Fibroblast of mammary gland (primary cell): ENCODE measurements around the gene TPM4.

ENCODE experiments used
- DNase-seq: peaks from one replicate; pipeline ENCODE4 v3.0.0-alpha.2; 2010; ENCODE audit warnings: low read depth
- H3K4me3 ChIP-seq: 2 replicates; pipeline ENCODE4 v1.5.1; 2011; ENCODE audit warnings: low read depth, mild to moderate bottlenecking, low read length, moderate library complexity; ENCODE audit not compliant: control insufficient read depth
- CTCF ChIP-seq: conservative IDR thresholded peaks from 2 replicates; pipeline ENCODE4 v1.5.1; 2011; ENCODE audit warnings: low read depth, low read length, inconsistent platforms; ENCODE audit not compliant: control insufficient read depth, insufficient read depth

The TPM4 gene

GRCh38 chr19:16075430-16076153 is 703 bp upstream of the TPM4 start:
- DNase-seq: peak; percentile 55
- H3K4me3 ChIP-seq: peak overlapping the region; percentile 60
- TF ChIP-seq CTCF: no peak

- H3K4me3 ChIP-seq: peak overlapping the region; percentile 97
These were observed 790 bp downstream of the TPM4 start for GRCh38 chr19:16076958-16077611.

GRCh38 chr19:16077984-16078758 is 1.9 kb downstream of the TPM4 start:
- no peak for TF ChIP-seq CTCF
- peak; percentile 89 for DNase-seq
- peak overlapping the region; percentile 97 for H3K4me3 ChIP-seq

More at GRCh38 chr19:16076958-16077611, 790 bp downstream of the TPM4 start:
- TF ChIP-seq CTCF: no peak
- no peak for DNase-seq

- peak overlapping the region; percentile 97 for H3K4me3 ChIP-seq
- peak; percentile 98 for DNase-seq
- no peak for TF ChIP-seq CTCF
These were observed 2.7 kb downstream of the TPM4 start for GRCh38 chr19:16078759-16079707.

GRCh38 chr19:16084067-16084685 is 7.9 kb downstream of the TPM4 start:
- TF ChIP-seq CTCF: no peak

More at GRCh38 chr19:16084067-16084685, 7.9 kb downstream of the TPM4 start:
- H3K4me3 ChIP-seq: no peak overlapping the region
- no peak for DNase-seq
